GM23248 (cell line): Measurements from ENCODE around the gene B9D2.

Experiments used
- EZH2 ChIP-seq: fragments of 200-600 bp; sonication (generic); IDR thresholded peaks from 2 replicates; pipeline ENCODE4 v1.6.1; 2018; ENCODE audit warnings: antibody characterized with exemption, mild to moderate bottlenecking; ENCODE audit not compliant: insufficient read depth, poor library complexity, severe bottlenecking
- EZH2phosphoT487 ChIP-seq: fragments of 200-600 bp; sonication (generic); IDR thresholded peaks from 2 replicates; pipeline ENCODE4 v1.6.1; 2018; ENCODE audit warnings: antibody characterized with exemption, moderate library complexity, mild to moderate bottlenecking, low read depth; ENCODE audit not compliant: insufficient read depth

DNA sequence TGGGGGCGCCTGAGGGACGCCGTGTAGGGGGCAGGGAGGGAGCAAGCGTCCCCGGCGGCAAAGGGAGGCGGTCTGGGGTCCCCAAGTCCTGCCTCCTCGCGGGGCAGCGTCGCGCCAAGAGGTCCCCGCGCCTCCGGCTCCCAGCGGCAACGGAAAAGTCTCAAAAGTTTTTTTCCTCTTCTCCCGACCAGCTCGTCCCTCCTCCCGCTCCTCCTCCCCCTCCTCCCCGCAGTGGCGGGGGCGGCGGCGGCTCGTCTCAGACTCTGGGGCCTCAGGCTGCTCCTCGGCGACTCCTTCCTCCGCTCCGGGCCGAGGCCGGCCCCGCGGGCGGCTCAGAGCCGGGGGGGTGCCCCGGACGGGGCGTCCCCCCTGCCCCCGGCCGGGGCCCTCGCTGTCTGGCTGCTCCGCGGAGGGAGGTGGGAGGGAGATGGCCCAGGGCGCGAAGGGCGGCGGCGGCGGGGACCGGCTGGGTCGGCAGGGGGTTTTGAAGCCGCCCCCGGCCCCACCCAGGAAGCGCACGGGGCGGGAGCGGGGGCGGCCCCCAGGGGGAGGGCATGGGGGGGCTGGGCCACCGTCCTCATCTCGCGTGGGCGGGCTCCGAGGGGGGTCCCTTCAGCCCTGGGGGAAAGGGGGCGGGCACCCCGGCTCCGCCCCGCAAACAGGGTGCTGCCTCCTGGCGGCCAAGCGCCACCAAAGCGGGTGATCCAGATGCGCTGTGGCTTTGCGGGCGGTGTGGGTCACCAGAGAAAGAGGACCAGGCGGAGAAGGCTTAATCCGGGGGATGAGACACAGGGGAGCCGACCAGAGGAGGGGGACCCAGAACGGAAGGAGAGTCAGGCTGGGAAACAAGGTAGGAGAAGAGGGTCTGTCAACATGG lies 10.2 kb downstream of the B9D2 start, which contains the start of gene TGFB1:
- TF ChIP-seq EZH2 (no peak), EZH2phosphoT487 (no peak)
